Esophagus (tissue), 2 donors: ENCODE measurements around the gene LNP1. TPM values are rescaled to one million over a fixed set of nuclear protein-coding genes. Genes with fewer than 3 reads are reported as not detected.
"Not testable (repeated sequence)": the region's sequence is repeated elsewhere in the genome, so short reads cannot be mapped to it uniquely, and the experiment has no call there.

ENCODE experiments used
- H3K27ac ChIP-seq, 2 donors: one replicate each; pipeline ENCODE4 v1.5.1; 2013; ENCODE audit warnings: low read depth in 2 of 2, mild to moderate bottlenecking in 2 of 2, inconsistent platforms in 1 of 2, low read length in 1 of 2, moderate library complexity in 1 of 2
- H3K27me3 ChIP-seq, 2 donors: one replicate each; pipeline ENCODE4 v1.6.1; 2013; ENCODE audit warnings: low read length in 2 of 2, control low read depth in 1 of 2, mild to moderate bottlenecking in 1 of 2; ENCODE audit not compliant: insufficient read depth in 2 of 2, control insufficient read depth in 1 of 2
- H3K36me3 ChIP-seq, 2 donors: one replicate each; pipeline ENCODE4 v1.6.1; 2013; ENCODE audit warnings: low read length in 1 of 2; ENCODE audit not compliant: control insufficient read depth in 2 of 2, insufficient read depth in 2 of 2
- H3K4me1 ChIP-seq, 2 donors: one replicate each; pipeline ENCODE4 v1.6.1; 2013; ENCODE audit warnings: low read length in 1 of 2; ENCODE audit not compliant: control insufficient read depth in 2 of 2, insufficient read depth in 2 of 2
- H3K4me3 ChIP-seq, 2 donors: one replicate each; pipeline ENCODE4 v1.5.1; 2013; ENCODE audit warnings: low read length in 2 of 2, mild to moderate bottlenecking in 2 of 2, low read depth in 1 of 2, moderate library complexity in 1 of 2
- H3K9me3 ChIP-seq, 2 donors: one replicate each; pipeline ENCODE4 v1.6.1; 2013; ENCODE audit warnings: mild to moderate bottlenecking in 2 of 2, low read depth in 1 of 2, low read length in 1 of 2, moderate library complexity in 1 of 2; ENCODE audit not compliant: control insufficient read depth in 2 of 2, insufficient read depth in 1 of 2
- WGBS, 2 donors: extraction: QIAGEN DNeasy Blood & Tissue Kit; methylation state at CpG; one replicate each; pipeline ENCODE4 v1.1.7; 2013; 5-methylcytosine and 5-hydroxymethylcytosine counted together
- polyA plus RNA-seq, 2 donors: library from polyadenylated mRNA; stranded (reverse); fragments of 200-250 nt; gene quantifications; one replicate each; pipeline ENCODE4 v1.2.3, GENCODE V29; 2013
- donor health status: healthy with polysubstance abuse.
- donor health status: Bipolar disorder and iron deficiency.

LNP1 gene
- polyA plus RNA-seq, 2 donors, result 0.35 to 0.41 TPM

GRCh38 chr3:100463646-100464155, 62.4 kb downstream of the LNP1 start:
- Histone ChIP-seq H3K4me1 (no peaks in the 10 kb centered on the region), H3K9me3 (peaks cover 0 to 2% of the 10 kb centered on the region in 2 donors), H3K36me3 (no peaks in the 10 kb centered on the region), H3K27me3 (no peaks in the 10 kb centered on the region), H3K4me3 (no peak overlapping the region), H3K27ac (no peak overlapping the region)
- WGBS, 2 donors, result 59 to 66% methylated on average over 3 of the region's 3 CpGs

GRCh38 chr3:100465892-100466777, 64.8 kb downstream of the LNP1 start:
- no peaks in the 10 kb centered on the region for H3K36me3 ChIP-seq
- 70 to 84% methylated on average over 3 of the region's 3 CpGs for WGBS, 2 donors
- no peak overlapping the region for H3K27ac ChIP-seq
- no peaks in the 10 kb centered on the region for H3K4me1 ChIP-seq
- no peaks in the 10 kb centered on the region for H3K27me3 ChIP-seq
- peaks cover 0 to 2% of the 10 kb centered on the region in 2 donors for H3K9me3 ChIP-seq
- no peak overlapping the region for H3K4me3 ChIP-seq

- 95 to 100% methylated on average over 1 of the region's 1 CpG for WGBS, 2 donors
- no peaks in the 10 kb centered on the region for H3K27me3 ChIP-seq
- H3K27ac ChIP-seq, result no peak overlapping the region
- H3K4me3 ChIP-seq, result no peak overlapping the region
- no peaks in the 10 kb centered on the region for H3K36me3 ChIP-seq
- no peaks in the 10 kb centered on the region for H3K4me1 ChIP-seq
- H3K9me3 ChIP-seq, result peaks cover 0 to 2% of the 10 kb centered on the region in 2 donors
Observed at GRCh38 chr3:100467133-100467532, 65.8 kb downstream of the LNP1 start.

- H3K4me3 ChIP-seq, result no peak overlapping the region
- H3K36me3 ChIP-seq, result no peaks in the 10 kb centered on the region
- H3K27ac ChIP-seq, result no peak overlapping the region
- H3K27me3 ChIP-seq, result no peaks in the 10 kb centered on the region
- peaks cover 0 to 2% of the 10 kb centered on the region in 2 donors for H3K9me3 ChIP-seq
- WGBS, 2 donors, result 92 to 95% methylated on average over 2 of the region's 2 CpGs
- no peaks in the 10 kb centered on the region for H3K4me1 ChIP-seq
Observed at GRCh38 chr3:100468676-100469075, 67.3 kb downstream of the LNP1 start.

- Histone ChIP-seq H3K9me3 (peaks cover 0 to 2% of the 10 kb centered on the region in 2 donors), H3K27ac (no peak overlapping the region), H3K4me1 (no peaks in the 10 kb centered on the region), H3K27me3 (no peaks in the 10 kb centered on the region), H3K4me3 (no peak overlapping the region), H3K36me3 (no peaks in the 10 kb centered on the region)
- WGBS, 2 donors, result 88 to 94% methylated on average over 1 of the region's 1 CpG
Observed at GRCh38 chr3:100470951-100471350, 69.6 kb downstream of the LNP1 start.

- Histone ChIP-seq H3K27ac (no peak overlapping the region), H3K36me3 (no peaks in the 10 kb centered on the region), H3K4me1 (no peaks in the 10 kb centered on the region), H3K4me3 (no peak overlapping the region), H3K27me3 (no peaks in the 10 kb centered on the region), H3K9me3 (peaks cover 0 to 2% of the 10 kb centered on the region in 2 donors)
- WGBS, 2 donors, result 80 to 85% methylated on average over 2 of the region's 2 CpGs
Observed at GRCh38 chr3:100471444-100471843, 70.1 kb downstream of the LNP1 start.

- not testable (repeated sequence) for H3K4me1 ChIP-seq, H3K27me3 ChIP-seq, H3K9me3 ChIP-seq, H3K36me3 ChIP-seq, H3K27ac ChIP-seq, H3K4me3 ChIP-seq
- WGBS, 2 donors, result 90 to 93% methylated on average over 24 to 32 of the region's 32 CpGs
Observed at GRCh38 chr3:100477851-100478360, 76.6 kb downstream of the LNP1 start.

GRCh38 chr3:100478521-100478920, 77.2 kb downstream of the LNP1 start:
- not testable (repeated sequence) for H3K27me3 ChIP-seq, H3K27ac ChIP-seq, H3K36me3 ChIP-seq, H3K4me1 ChIP-seq, H3K4me3 ChIP-seq, H3K9me3 ChIP-seq
- WGBS, 2 donors, result 93 to 94% methylated on average over 10 to 25 of the region's 25 CpGs

- no peaks in the 10 kb centered on the region for H3K36me3 ChIP-seq
- H3K4me1 ChIP-seq, result no peaks in the 10 kb centered on the region
- H3K27ac ChIP-seq, result no peak overlapping the region
- H3K9me3 ChIP-seq, result no peaks in the 10 kb centered on the region
- H3K4me3 ChIP-seq, result no peak overlapping the region
- no peaks in the 10 kb centered on the region for H3K27me3 ChIP-seq
- 87 to 88% methylated on average over 5 of the region's 5 CpGs for whole genome bisulfite sequencing, 2 donors
Observed at GRCh38 chr3:100480081-100480480, 78.7 kb downstream of the LNP1 start.
